Nephron progenitor cell (in vitro differentiated cells): ENCODE measurements around the gene KIF19.

Experiments used
- DNase-seq: peaks from one replicate; pipeline ENCODE4 v3.0.0; 2021
- H3K27ac Mint-ChIP-seq: 2 replicates; pipeline ENCODE4 v1.8.0; 2021; ENCODE audit warnings: mild to moderate bottlenecking, moderate library complexity, mixed read lengths
- H3K27me3 Mint-ChIP-seq: 2 replicates; pipeline ENCODE4 v1.8.0; 2021; ENCODE audit warnings: mild to moderate bottlenecking, low read depth, mixed read lengths; ENCODE audit not compliant: poor library complexity
- H3K36me3 Mint-ChIP-seq: 2 replicates; pipeline ENCODE4 v1.8.0; 2021; ENCODE audit warnings: low read depth, mixed read lengths
- H3K4me1 Mint-ChIP-seq: 2 replicates; pipeline ENCODE4 v1.8.0; 2021; ENCODE audit warnings: mixed read lengths
- H3K4me3 Mint-ChIP-seq: 2 replicates; pipeline ENCODE4 v1.8.0; 2021; ENCODE audit warnings: mild to moderate bottlenecking, moderate library complexity, mixed read lengths
- H3K9me3 Mint-ChIP-seq: 2 replicates; pipeline ENCODE4 v1.8.0; 2021; ENCODE audit warnings: mild to moderate bottlenecking, moderate library complexity, mixed read lengths
- CTCF ChIP-seq: fragments of 200-600 bp; sonication (generic); IDR thresholded peaks from 2 replicates; pipeline ENCODE4 v1.5.0; 2021; ENCODE audit warnings: antibody characterized with exemption

KIF19 gene

GRCh38 chr17:74307984-74308773 lies 17.8 kb upstream of the KIF19 start:
- peaks cover 16% of the 10 kb centered on the region for H3K9me3 Mint-ChIP-seq
- H3K4me3 Mint-ChIP-seq = no peak overlapping the region
- TF ChIP-seq CTCF = no peak
- H3K27me3 Mint-ChIP-seq = peaks cover 15% of the 10 kb centered on the region
- DNase-seq = no peak
- no peaks in the 10 kb centered on the region for H3K36me3 Mint-ChIP-seq
- no peak overlapping the region for H3K27ac Mint-ChIP-seq
- H3K4me1 Mint-ChIP-seq = peaks cover 7% of the 10 kb centered on the region

GRCh38 chr17:74309902-74310301 lies 16.1 kb upstream of the KIF19 start:
- peaks cover 21% of the 10 kb centered on the region for H3K9me3 Mint-ChIP-seq
- DNase-seq = no peak
- TF ChIP-seq CTCF = no peak
- no peaks in the 10 kb centered on the region for H3K36me3 Mint-ChIP-seq
- H3K27ac Mint-ChIP-seq = no peak overlapping the region
- no peak overlapping the region for H3K4me3 Mint-ChIP-seq
- H3K4me1 Mint-ChIP-seq = no peaks in the 10 kb centered on the region
- peaks cover 15% of the 10 kb centered on the region for H3K27me3 Mint-ChIP-seq

GRCh38 chr17:74314877-74315276 lies 11.1 kb upstream of the KIF19 start:
- Mint-ChIP-seq H3K9me3 (peaks cover 21% of the 10 kb centered on the region), H3K27ac (no peak overlapping the region), H3K36me3 (no peaks in the 10 kb centered on the region), H3K4me3 (no peak overlapping the region), H3K27me3 (peaks cover 21% of the 10 kb centered on the region), H3K4me1 (peaks cover 5% of the 10 kb centered on the region)
- no peak for DNase-seq
- TF ChIP-seq CTCF = no peak

- Mint-ChIP-seq H3K4me3 (no peak overlapping the region), H3K27me3 (peaks cover 28% of the 10 kb centered on the region), H3K27ac (no peak overlapping the region), H3K9me3 (peaks cover 21% of the 10 kb centered on the region), H3K36me3 (no peaks in the 10 kb centered on the region), H3K4me1 (peaks cover 5% of the 10 kb centered on the region)
- no peak for TF ChIP-seq CTCF
- no peak for DNase-seq
Measured at GRCh38 chr17:74316220-74316619, 9.8 kb upstream of the KIF19 start.

GRCh38 chr17:74317071-74317470 lies 9.0 kb upstream of the KIF19 start:
- TF ChIP-seq CTCF = no peak
- Mint-ChIP-seq H3K4me3 (no peak overlapping the region), H3K4me1 (peaks cover 10% of the 10 kb centered on the region), H3K27me3 (peaks cover 28% of the 10 kb centered on the region), H3K9me3 (peaks cover 16% of the 10 kb centered on the region), H3K36me3 (no peaks in the 10 kb centered on the region), H3K27ac (no peak overlapping the region)
- no peak for DNase-seq

- Mint-ChIP-seq H3K27ac (no peak overlapping the region), H3K27me3 (peaks cover 40% of the 10 kb centered on the region), H3K36me3 (no peaks in the 10 kb centered on the region), H3K4me3 (no peak overlapping the region), H3K4me1 (peaks cover 13% of the 10 kb centered on the region), H3K9me3 (peaks cover 3% of the 10 kb centered on the region)
- DNase-seq = no peak
- TF ChIP-seq CTCF = no peak
Measured at GRCh38 chr17:74318391-74318790, 7.6 kb upstream of the KIF19 start.
